ENCODE measurements around the gene HTR4. TPM values are rescaled to one million over a fixed set of nuclear protein-coding genes. Genes with fewer than 3 reads are reported as not detected.

HTR4 gene
- total RNA-seq, 1 experiment from 2014 or later, result not detected

GRCh38 chr5:148660346-148660660, 6.0 kb upstream of the HTR4 start:
- H3K36me3 ChIP-seq (ENCODE audit: control insufficient read depth in 1 of 2, insufficient read depth in 2 of 2, low read length in 2 of 2), result no peaks in the 10 kb centered on the region
- BruUV-seq (replicated peaks), result no TSS peak
- TF ChIP-seq POLR2A (IDR thresholded peaks at IDR 0.05; ENCODE audit: borderline replicate concordance, extremely low read depth, insufficient read depth, insufficient read length), result no peak
- TF ChIP-seq ZNF274 (IDR thresholded peaks at IDR 0.05; ENCODE audit: low read depth, low read length), result no peak
- no peak for TF ChIP-seq MAX (IDR thresholded peaks at IDR 0.05)
- no peak overlapping the region for H2AFZ ChIP-seq (ENCODE audit: low read depth, low read length, poor library complexity, severe bottlenecking)
- CTCF ChIA-PET, result no interaction called here
- ATAC-seq (no peak), DNase-seq (ENCODE audit: low read depth, low spot score) (no peak)
- RAD21 ChIA-PET (ENCODE audit: low non-redundant PET in 1 of 2, low total read pairs in 2 of 2, uncharacterized antibody in 2 of 2, unreplicated experiment in 2 of 2), result no interaction called here
- intact Hi-C loops (cut with micrococcal nuclease), result no loop called here
- no peak overlapping the region for H3K4me3 ChIP-seq (replicated peaks in 1 of 2; ENCODE audit: low read depth in 1 of 2, low read length in 2 of 2)
- no peaks in the 10 kb centered on the region for H3K4me1 ChIP-seq (ENCODE audit: control insufficient read depth in 1 of 2, insufficient read depth in 2 of 2, low read length in 2 of 2)
- H3K9me3 ChIP-seq (ENCODE audit: control insufficient read depth in 1 of 2, insufficient read depth in 1 of 2, low read depth in 1 of 2, low read length in 2 of 2), result no peaks in the 10 kb centered on the region
- POLR2A ChIA-PET, result no interaction called here
- H3K27ac ChIP-seq (ENCODE audit: low read depth, low read length), result no peak overlapping the region
- no peaks in the 10 kb centered on the region for H3K9me2 ChIP-seq (ENCODE audit: insufficient read depth)
- no peak overlapping the region for H3K9ac ChIP-seq (ENCODE audit: low read length)
- no peaks in the 10 kb centered on the region for H4K20me1 ChIP-seq (ENCODE audit: insufficient read depth)
- no peak overlapping the region for H3K4me2 ChIP-seq (ENCODE audit: low read length)
- H3K79me2 ChIP-seq (ENCODE audit: insufficient read depth, low read length), result no peaks in the 10 kb centered on the region
- peaks cover 73% of the 10 kb centered on the region for H3K27me3 ChIP-seq (ENCODE audit: insufficient read depth, low read length)

GRCh38 chr5:148659641-148660345, 5.5 kb upstream of the HTR4 start:
- peaks cover 73% of the 10 kb centered on the region for H3K27me3 ChIP-seq (ENCODE audit: insufficient read depth, low read length)
- H3K4me2 ChIP-seq (ENCODE audit: low read length), result no peak overlapping the region

More at GRCh38 chr5:148659641-148660345, 5.5 kb upstream of the HTR4 start:
- Histone ChIP-seq H2AFZ (ENCODE audit: low read depth, low read length, poor library complexity, severe bottlenecking) (no peak overlapping the region), H3K36me3 (ENCODE audit: control insufficient read depth in 1 of 2, insufficient read depth in 2 of 2, low read length in 2 of 2) (no peaks in the 10 kb centered on the region), H3K27ac (ENCODE audit: low read depth, low read length) (no peak overlapping the region), H3K9ac (ENCODE audit: low read length) (no peak overlapping the region), H3K4me1 (ENCODE audit: control insufficient read depth in 1 of 2, insufficient read depth in 2 of 2, low read length in 2 of 2) (no peaks in the 10 kb centered on the region), H3K9me2 (ENCODE audit: insufficient read depth) (no peaks in the 10 kb centered on the region), H3K9me3 (ENCODE audit: control insufficient read depth in 1 of 2, insufficient read depth in 1 of 2, low read depth in 1 of 2, low read length in 2 of 2) (no peaks in the 10 kb centered on the region), H3K4me3 (replicated peaks in 1 of 2; ENCODE audit: low read depth in 1 of 2, low read length in 2 of 2) (no peak overlapping the region), H3K79me2 (ENCODE audit: insufficient read depth, low read length) (no peaks in the 10 kb centered on the region), H4K20me1 (ENCODE audit: insufficient read depth) (no peaks in the 10 kb centered on the region)
- RAD21 ChIA-PET (ENCODE audit: low non-redundant PET in 1 of 2, low total read pairs in 2 of 2, uncharacterized antibody in 2 of 2, unreplicated experiment in 2 of 2), result no interaction called here
- POLR2A ChIA-PET, result no interaction called here
- TF ChIP-seq SRF (IDR thresholded peaks at IDR 0.05; ENCODE audit: low read depth) (no peak), CTCF (IDR thresholded peaks at IDR 0.05 in 2 of 3, conservative IDR thresholded peaks at IDR 0.05 in 1 of 3; ENCODE audit: borderline replicate concordance in 1 of 3, insufficient read depth in 1 of 3, low read depth in 2 of 3, low read length in 2 of 3) (no peak), ZBTB33 (IDR thresholded peaks at IDR 0.05; ENCODE audit: extremely low read depth, insufficient replicate concordance, low read length) (no peak), EZH2 (IDR thresholded peaks at IDR 0.05) (0 out of 2 replicates have a peak, but pooled peaks have one; percentile 39), TCF7L2 (IDR thresholded peaks at IDR 0.05; ENCODE audit: borderline replicate concordance, extremely low read depth, insufficient read depth, insufficient read length) (no peak), REST (IDR thresholded peaks at IDR 0.05; ENCODE audit: low read depth) (no peak)
- DNase-seq (ENCODE audit: low read depth, low spot score) (no peak), ATAC-seq (no peak)
- no TSS peak for BruUV-seq (replicated peaks)
- intact Hi-C loops (cut with micrococcal nuclease), result no loop called here
- CTCF ChIA-PET, result no interaction called here
